GM21360 (cell line): ENCODE measurements around the gene DDIT3.
"Not testable (repeated sequence)": the region's sequence is repeated elsewhere in the genome, so short reads cannot be mapped to it uniquely, and the experiment has no call there.

Experiments
- ATAC-seq: cut with Tn5 transposase; IDR thresholded peaks from one replicate; pipeline ENCODE4 v1.9.1; 2021; ENCODE audit warnings: mild to moderate bottlenecking, moderate library complexity; ENCODE audit not compliant: unreplicated experiment

DDIT3 gene

GRCh38 chr12:57526477-57527126 lies 6.3 kb upstream of the DDIT3 start:
- ATAC-seq: no peak

- no peak for ATAC-seq
These were observed 5.5 kb upstream of the DDIT3 start for GRCh38 chr12:57525615-57526383.

- ATAC-seq: no peak
These were observed 4.7 kb upstream of the DDIT3 start for GRCh38 chr12:57524814-57525614.

GRCh38 chr12:57523706-57524614 lies 3.6 kb upstream of the DDIT3 start:
- ATAC-seq: no peak

GRCh38 chr12:57522887-57523705 lies 2.8 kb upstream of the DDIT3 start:
- ATAC-seq: no peak

GRCh38 chr12:57522011-57522886 lies 1.9 kb upstream of the DDIT3 start, which contains the start of gene MBD6:
Gene MBD6 (plus strand): TSS chr12:57522824. CDS start chr12:57524304, 1,480 bp downstream.
- ATAC-seq: peak; percentile 28

- ATAC-seq: no peak
These were observed 1.3 kb upstream of the DDIT3 start for GRCh38 chr12:57521525-57522010.

GRCh38 chr12:57519796-57520052 lies 590 bp downstream of the DDIT3 start:
- ATAC-seq: peak; percentile 0

GRCh38 chr12:57518920-57519795 lies 1.2 kb downstream of the DDIT3 start:
- no peak for ATAC-seq

- no peak for ATAC-seq
These were observed 2.0 kb downstream of the DDIT3 start for GRCh38 chr12:57518176-57518919.

- ATAC-seq: not testable (repeated sequence)
These were observed 2.6 kb downstream of the DDIT3 start for GRCh38 chr12:57517718-57518117.

- ATAC-seq: no peak
These were observed 3.1 kb downstream of the DDIT3 start for GRCh38 chr12:57517187-57517586.

- no peak for ATAC-seq
These were observed 3.6 kb downstream of the DDIT3 start for GRCh38 chr12:57516617-57517153.

- ATAC-seq: no peak
These were observed 4.3 kb downstream of the DDIT3 start for GRCh38 chr12:57515934-57516541.

GRCh38 chr12:57515408-57515933 lies 4.8 kb downstream of the DDIT3 start:
- ATAC-seq: no peak

GRCh38 chr12:57514720-57515407 lies 5.5 kb downstream of the DDIT3 start:
- ATAC-seq: no peak
